ENCODE measurements around the gene KRTAP13-1. TPM values are rescaled to one million over a fixed set of nuclear protein-coding genes. Genes with fewer than 3 reads are reported as not detected.

Gene KRTAP13-1
- total and polyA plus RNA-seq, 2 of the 4 experiments (the other 2 are of a cell fraction) = not detected

DNA sequence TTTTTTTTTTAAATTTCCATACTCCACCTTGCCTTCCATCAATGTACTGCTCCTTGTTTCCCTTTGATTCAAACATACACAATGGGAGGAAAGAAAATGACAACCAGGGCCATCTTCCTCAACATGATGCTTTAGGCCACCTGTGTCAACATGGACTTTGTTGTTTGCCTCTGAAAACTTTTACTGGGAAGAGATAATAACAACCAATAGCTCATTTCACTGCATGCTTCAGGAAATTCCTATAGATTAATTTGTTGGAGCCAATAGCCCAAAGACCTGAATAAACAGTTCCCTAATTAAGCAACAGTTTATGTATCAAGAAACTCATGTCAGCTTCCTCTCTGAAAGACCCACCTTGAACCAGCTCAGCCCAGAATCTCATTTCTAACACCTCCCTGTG is 47.4 kb downstream of the KRTAP13-1 start:
- POLR2A ChIA-PET (ENCODE audit: unreplicated experiment) = no interaction called here
- Histone ChIP-seq H2BK20ac (ENCODE audit: low read depth, low read length) (no peak overlapping the region), H3K79me1 (ENCODE audit: low read depth in 1 of 2, low read length in 2 of 2) (no peaks in the 10 kb centered on the region), H3K56ac (ENCODE audit: extremely low read depth, insufficient read depth, low read length) (no peak overlapping the region), H2AK9ac (replicated peaks; ENCODE audit: low read depth, low read length, poor library complexity) (no peak overlapping the region), H2AFZ (replicated peaks; ENCODE audit: low read length, poor library complexity) (no peak overlapping the region), H3K4me2 (ENCODE audit: low read depth, low read length) (no peak overlapping the region), H3K9me3 (ENCODE audit: control insufficient read depth, insufficient read depth, low read length) (peaks cover 11% of the 10 kb centered on the region), H2BK15ac (ENCODE audit: low read depth, low read length) (no peak overlapping the region), H3K4ac (ENCODE audit: low read depth, low read length) (no peak overlapping the region), H4K8ac (ENCODE audit: low read depth in 2 of 2, low read length in 2 of 2) (no peak overlapping the region), H4K20me1 (ENCODE audit: insufficient read depth, low read length) (no peaks in the 10 kb centered on the region), H3K14ac (replicated peaks; ENCODE audit: low read depth, low read length) (no peak overlapping the region), H2AK5ac (ENCODE audit: low read depth, low read length) (no peak overlapping the region), H2BK120ac (ENCODE audit: low read depth, low read length) (no peak overlapping the region), H3K27me3 (ENCODE audit: control insufficient read depth, insufficient read depth, low read length) (no peaks in the 10 kb centered on the region), H3K4me3 (ENCODE audit: insufficient read depth, low read depth, low read length) (no peak overlapping the region), H3K36me3 (ENCODE audit: control insufficient read depth, insufficient read depth, low read length) (no peaks in the 10 kb centered on the region), H3K9me1 (ENCODE audit: insufficient read depth, low read length) (no peaks in the 10 kb centered on the region), H4K5ac (ENCODE audit: low read depth, low read length) (no peak overlapping the region), H3K23ac (ENCODE audit: low read depth, low read length) (no peak overlapping the region), H4K91ac (ENCODE audit: insufficient read depth, low read depth, low read length) (no peak overlapping the region), H3K18ac (ENCODE audit: low read depth, low read length) (no peak overlapping the region), H2BK5ac (ENCODE audit: low read depth, low read length, poor library complexity, severe bottlenecking) (no peak overlapping the region), H3K4me1 (ENCODE audit: control insufficient read depth, insufficient read depth, low read length) (no peaks in the 10 kb centered on the region), H3K9ac (ENCODE audit: low read depth, low read length) (no peak overlapping the region), H3K27ac (ENCODE audit: insufficient read depth, low read length) (no peak overlapping the region)
- no TSS peak for BruUV-seq (replicated peaks)
- CTCF ChIA-PET = no interaction called here
- intact Hi-C loops (cut with micrococcal nuclease) (no loop called here), in situ Hi-C loops (cut with MboI; ENCODE audit: low sequenced_read_pairs) (no loop called here), dilution Hi-C loops (cut with HindIII; ENCODE audit: low sequenced_read_pairs, unreplicated experiment) (no loop called here)
- TF ChIP-seq MXI1 (IDR thresholded peaks at IDR 0.05; ENCODE audit: borderline replicate concordance, low read depth, low read length) = no peak
- TF ChIP-seq MAZ (IDR thresholded peaks at IDR 0.05; ENCODE audit: borderline replicate concordance, low read depth, low read length) = no peak
- no peak for TF ChIP-seq POLR2A (IDR thresholded peaks at IDR 0.05; ENCODE audit: low read depth, low read length)
- no peak for TF ChIP-seq RFX5 (IDR thresholded peaks at IDR 0.05; ENCODE audit: low read depth, low read length)
- TF ChIP-seq, protein P1, sequence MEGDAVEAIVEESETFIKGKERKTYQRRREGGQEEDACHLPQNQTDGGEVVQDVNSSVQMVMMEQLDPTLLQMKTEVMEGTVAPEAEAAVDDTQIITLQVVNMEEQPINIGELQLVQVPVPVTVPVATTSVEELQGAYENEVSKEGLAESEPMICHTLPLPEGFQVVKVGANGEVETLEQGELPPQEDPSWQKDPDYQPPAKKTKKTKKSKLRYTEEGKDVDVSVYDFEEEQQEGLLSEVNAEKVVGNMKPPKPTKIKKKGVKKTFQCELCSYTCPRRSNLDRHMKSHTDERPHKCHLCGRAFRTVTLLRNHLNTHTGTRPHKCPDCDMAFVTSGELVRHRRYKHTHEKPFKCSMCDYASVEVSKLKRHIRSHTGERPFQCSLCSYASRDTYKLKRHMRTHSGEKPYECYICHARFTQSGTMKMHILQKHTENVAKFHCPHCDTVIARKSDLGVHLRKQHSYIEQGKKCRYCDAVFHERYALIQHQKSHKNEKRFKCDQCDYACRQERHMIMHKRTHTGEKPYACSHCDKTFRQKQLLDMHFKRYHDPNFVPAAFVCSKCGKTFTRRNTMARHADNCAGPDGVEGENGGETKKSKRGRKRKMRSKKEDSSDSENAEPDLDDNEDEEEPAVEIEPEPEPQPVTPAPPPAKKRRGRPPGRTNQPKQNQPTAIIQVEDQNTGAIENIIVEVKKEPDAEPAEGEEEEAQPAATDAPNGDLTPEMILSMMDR (conservative IDR thresholded peaks at IDR 0.05; ENCODE audit: low read depth, low read length) = no peak
- TF ChIP-seq RCOR1 (IDR thresholded peaks at IDR 0.05; ENCODE audit: insufficient replicate concordance, low read length) = no peak
- no peak for TF ChIP-seq CHD1 (IDR thresholded peaks at IDR 0.05; ENCODE audit: low read depth, low read length)
- TF ChIP-seq RAD21 (IDR thresholded peaks at IDR 0.05; ENCODE audit: low read length) = no peak
- TF ChIP-seq, protein P2, sequence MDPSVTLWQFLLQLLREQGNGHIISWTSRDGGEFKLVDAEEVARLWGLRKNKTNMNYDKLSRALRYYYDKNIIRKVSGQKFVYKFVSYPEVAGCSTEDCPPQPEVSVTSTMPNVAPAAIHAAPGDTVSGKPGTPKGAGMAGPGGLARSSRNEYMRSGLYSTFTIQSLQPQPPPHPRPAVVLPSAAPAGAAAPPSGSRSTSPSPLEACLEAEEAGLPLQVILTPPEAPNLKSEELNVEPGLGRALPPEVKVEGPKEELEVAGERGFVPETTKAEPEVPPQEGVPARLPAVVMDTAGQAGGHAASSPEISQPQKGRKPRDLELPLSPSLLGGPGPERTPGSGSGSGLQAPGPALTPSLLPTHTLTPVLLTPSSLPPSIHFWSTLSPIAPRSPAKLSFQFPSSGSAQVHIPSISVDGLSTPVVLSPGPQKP (IDR thresholded peaks at IDR 0.05; ENCODE audit: borderline replicate concordance, low read depth, low read length) = no peak
- TF ChIP-seq FOS (IDR thresholded peaks at IDR 0.05; ENCODE audit: low read depth, low read length) = no peak
- TF ChIP-seq SMC3 (IDR thresholded peaks at IDR 0.05; ENCODE audit: low read depth, low read length) = no peak
- TF ChIP-seq, protein P3, sequence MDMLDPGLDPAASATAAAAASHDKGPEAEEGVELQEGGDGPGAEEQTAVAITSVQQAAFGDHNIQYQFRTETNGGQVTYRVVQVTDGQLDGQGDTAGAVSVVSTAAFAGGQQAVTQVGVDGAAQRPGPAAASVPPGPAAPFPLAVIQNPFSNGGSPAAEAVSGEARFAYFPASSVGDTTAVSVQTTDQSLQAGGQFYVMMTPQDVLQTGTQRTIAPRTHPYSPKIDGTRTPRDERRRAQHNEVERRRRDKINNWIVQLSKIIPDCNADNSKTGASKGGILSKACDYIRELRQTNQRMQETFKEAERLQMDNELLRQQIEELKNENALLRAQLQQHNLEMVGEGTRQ (IDR thresholded peaks at IDR 0.05; ENCODE audit: low read depth, low read length) = no peak
- no peak for TF ChIP-seq CEBPB (IDR thresholded peaks at IDR 0.05; ENCODE audit: low read depth, low read length)
- no peak for TF ChIP-seq MAFK (IDR thresholded peaks at IDR 0.05; ENCODE audit: low read depth, low read length)
- no peak for TF ChIP-seq BHLHE40 (IDR thresholded peaks at IDR 0.05; ENCODE audit: low read depth, low read length)
- no peak for DNase-seq
- ATAC-seq (ENCODE audit: low read depth) = no peak
